Stimulated activated CD4-positive, alpha-beta T cell treated with anti-CD3 and anti-CD28 coated beads, Interleukin-4, amount 100 ng/mL, for 4 hours (primary cell): ENCODE results near the gene MAP3K4.
A peak's percentile ranks its signal among the peaks of the same experiment; 100 is the strongest.
"Not testable (repeated sequence)": the region's sequence is repeated elsewhere in the genome, so short reads cannot be mapped to it uniquely, and the experiment has no call there.

Source experiments
- DNase-seq, 2 experiments: peaks; one replicate each; pipeline ENCODE4 v3.0.0-alpha.2; 2020

MAP3K4 gene

DNA sequence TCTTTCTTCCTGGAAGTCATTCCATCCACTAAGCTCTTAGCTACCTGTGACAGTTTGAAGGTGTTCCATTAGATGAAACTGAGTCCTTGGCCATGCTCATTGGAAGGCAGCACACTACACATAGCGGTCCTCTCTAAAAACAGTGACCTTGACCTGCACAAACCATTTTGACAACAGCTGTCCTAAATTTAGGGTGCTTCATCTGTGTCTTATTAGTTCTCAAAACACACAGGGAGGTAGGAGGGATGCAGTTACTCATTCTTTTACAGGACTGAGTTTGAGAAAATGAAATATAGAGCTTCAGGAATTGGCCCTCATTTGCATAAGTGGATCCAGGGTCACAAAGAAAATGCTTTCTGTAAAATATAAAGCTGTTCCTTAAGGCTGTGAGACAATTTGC lies 20.4 kb upstream of the MAP3K4 start:
- no peak for DNase-seq

DNA sequence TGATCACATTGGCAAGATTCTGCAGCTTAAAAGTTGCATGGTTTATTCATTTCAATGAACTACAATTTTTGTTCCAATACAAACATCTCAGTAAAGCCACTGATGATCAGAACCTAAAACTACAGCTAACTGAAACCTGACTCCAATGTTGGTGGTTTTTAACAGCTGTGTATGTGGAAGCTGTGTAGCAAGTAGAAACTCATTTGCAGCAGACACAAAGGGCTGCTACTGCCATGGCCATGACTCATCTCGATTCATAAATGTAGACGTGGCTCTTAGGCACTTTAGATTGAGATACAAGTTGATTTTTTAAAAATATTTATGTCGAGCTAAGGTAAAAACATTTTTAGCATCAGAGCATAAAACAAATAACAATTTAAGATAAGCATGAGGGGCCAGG lies 19.5 kb upstream of the MAP3K4 start:
- no peak for DNase-seq

DNA sequence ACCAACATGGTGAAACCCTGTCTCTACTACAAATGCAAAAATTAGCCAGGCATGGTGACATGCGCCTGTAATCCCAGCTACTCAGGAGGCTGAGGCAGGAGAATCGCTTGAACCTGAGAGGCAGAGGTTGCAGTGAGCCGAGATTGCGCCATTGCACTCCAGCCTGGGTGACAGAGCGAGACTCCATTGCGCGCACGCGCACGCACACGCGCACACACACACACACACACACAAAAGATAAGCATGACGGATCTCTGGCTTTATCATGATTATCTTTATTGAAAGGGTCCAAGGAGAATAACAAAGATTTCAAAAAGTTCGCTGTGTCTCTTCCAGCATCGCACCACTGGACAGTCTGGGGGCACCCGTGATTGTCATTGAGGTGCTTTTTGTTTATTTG lies 19.0 kb upstream of the MAP3K4 start:
- not testable (repeated sequence) for DNase-seq

DNA sequence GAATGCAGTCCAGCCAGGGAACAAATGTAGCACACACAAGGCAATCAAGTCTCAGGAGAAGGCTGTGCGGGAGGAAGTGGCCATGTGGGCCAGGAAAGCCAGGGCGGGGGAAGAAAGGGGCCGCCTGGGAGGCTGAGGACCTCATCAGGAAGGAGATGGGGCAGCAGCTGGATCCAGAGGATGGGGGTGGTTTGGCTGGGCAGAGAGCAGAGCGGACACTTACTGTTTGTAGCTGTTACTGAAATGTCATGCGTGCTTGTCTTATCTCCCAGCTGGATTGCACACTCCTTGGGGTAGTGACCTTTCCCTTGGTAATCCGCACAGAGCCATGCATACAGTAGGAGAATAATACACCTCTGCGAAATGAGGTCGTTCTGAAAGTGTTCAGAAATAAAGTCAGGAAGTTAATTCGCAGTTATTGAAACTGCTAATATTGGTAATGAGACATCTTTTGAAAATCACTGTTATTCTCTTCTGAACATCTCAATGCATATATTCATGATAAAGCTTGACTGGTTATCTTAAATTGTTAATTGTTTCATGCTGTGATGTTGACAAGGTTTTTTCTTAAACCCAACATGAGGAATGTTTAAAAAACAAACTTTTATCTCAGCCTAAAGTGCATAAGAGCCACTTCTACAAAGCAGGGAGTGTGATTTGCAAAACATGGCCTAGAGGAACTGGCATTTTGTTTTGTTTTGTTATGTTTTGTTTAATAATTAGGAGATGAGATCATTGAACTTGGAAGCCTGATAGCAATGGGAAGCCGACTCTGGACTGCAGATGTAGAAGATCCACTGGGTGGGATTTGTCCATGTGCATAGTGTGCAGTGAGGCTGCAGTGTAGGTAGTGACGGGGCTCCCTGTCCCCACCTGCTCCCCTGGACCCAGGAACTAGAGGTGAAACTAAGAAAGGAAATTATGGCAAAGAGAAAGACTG lies 18.0 kb upstream of the MAP3K4 start:
- DNase-seq: no peak

- no peak for DNase-seq
These were observed 17.2 kb upstream of the MAP3K4 start for GRCh38 chr6:160974304-160974771.

GRCh38 chr6:160975162-160975561 lies 16.4 kb upstream of the MAP3K4 start:
- no peak for DNase-seq

DNA sequence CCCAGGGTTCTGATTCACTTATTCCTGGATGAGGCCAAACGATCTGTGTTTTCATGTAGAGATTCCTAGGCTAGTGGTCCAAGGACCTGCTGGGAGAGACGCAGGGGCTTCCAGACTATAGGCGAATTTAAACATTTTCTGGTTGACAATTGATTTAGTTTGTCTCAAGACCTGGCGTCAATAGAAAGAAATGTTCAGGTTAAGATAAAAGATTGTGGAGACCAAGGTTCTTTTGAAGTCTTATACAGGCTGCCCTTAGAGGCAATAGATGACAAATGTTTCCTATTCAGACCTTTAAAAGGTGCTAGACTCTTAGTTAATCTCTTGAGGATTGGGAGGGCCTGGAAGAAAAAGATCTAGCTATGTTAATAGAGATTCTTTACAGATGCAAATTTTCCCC lies 15.6 kb upstream of the MAP3K4 start:
- not testable (repeated sequence) for DNase-seq

GRCh38 chr6:160978141-160978901 lies 13.2 kb upstream of the MAP3K4 start:
- DNase-seq: no peak

DNA sequence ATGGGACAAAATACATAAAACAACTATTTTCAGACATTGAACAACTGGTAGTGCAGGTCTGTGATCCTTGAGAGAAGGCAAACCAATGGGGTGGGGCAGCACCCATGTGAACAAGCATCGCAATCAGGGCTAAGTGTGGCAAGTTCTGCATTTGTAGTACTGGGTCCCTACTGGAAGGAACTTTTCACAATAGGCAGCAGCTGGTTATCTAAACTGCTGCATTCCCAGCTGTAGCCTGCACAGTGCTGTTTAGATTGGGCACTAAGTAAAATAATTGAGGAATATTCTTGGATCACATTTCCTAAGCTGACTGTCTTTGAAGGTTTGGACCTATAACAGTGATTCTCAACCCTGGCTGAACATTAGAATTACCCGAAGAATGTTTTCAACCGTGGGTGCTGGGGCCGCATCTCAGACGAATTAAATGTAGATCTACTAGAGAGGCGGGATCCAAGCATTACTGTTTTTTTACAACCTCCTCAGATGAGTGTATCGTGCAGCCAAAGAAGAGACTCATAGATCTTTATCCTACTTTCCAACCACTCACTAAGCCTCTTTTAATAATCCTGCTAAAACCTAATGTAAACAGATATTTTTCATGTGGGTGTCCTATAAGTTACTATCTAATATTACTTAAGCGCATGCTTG lies 12.4 kb upstream of the MAP3K4 start:
- no peak for DNase-seq

GRCh38 chr6:160983377-160983948 lies 8.1 kb upstream of the MAP3K4 start:
- DNase-seq: not testable (repeated sequence)

DNA sequence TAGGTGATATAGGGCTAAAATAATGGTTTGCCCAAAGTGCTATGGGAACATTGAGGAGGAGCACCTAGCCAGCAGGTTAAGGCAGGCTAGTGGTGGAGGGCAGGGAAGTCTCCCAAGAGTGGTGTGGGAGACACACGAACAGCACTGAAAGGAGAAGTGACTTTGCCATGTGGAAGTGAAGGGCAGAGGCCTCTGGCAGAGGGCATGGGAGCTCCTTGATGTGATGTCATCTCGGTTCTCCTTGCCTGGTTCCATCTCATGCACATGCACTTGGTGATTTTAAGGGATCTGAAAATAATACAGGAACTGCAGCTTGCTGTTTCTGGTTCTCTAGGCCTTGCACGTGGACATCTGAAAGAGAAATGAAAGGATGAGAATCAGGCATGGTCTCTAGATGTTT lies 4.7 kb upstream of the MAP3K4 start:
- no peak for DNase-seq

DNA sequence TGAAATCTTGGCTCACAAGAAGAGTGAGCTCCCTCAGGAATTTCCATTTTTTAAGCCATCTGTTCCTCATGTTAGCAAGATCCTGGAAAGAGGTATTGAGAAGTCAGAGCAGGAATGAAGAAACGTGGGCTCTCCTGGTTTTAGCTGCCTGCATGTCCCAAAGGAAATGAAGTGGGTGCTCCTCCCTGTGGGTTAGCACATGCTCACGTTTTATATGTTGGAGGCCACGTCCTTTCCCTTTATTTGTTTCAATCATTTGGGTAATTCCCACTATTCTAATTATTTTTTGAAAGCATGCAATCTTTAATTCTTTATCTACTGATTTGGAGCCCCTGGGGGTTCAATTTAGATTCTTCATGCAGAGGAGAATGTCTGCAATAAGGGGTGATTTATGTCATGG lies 4.3 kb upstream of the MAP3K4 start:
- no peak for DNase-seq

GRCh38 chr6:160990847-160991405 lies 643 bp upstream of the MAP3K4 start:
- no peak for DNase-seq

DNA sequence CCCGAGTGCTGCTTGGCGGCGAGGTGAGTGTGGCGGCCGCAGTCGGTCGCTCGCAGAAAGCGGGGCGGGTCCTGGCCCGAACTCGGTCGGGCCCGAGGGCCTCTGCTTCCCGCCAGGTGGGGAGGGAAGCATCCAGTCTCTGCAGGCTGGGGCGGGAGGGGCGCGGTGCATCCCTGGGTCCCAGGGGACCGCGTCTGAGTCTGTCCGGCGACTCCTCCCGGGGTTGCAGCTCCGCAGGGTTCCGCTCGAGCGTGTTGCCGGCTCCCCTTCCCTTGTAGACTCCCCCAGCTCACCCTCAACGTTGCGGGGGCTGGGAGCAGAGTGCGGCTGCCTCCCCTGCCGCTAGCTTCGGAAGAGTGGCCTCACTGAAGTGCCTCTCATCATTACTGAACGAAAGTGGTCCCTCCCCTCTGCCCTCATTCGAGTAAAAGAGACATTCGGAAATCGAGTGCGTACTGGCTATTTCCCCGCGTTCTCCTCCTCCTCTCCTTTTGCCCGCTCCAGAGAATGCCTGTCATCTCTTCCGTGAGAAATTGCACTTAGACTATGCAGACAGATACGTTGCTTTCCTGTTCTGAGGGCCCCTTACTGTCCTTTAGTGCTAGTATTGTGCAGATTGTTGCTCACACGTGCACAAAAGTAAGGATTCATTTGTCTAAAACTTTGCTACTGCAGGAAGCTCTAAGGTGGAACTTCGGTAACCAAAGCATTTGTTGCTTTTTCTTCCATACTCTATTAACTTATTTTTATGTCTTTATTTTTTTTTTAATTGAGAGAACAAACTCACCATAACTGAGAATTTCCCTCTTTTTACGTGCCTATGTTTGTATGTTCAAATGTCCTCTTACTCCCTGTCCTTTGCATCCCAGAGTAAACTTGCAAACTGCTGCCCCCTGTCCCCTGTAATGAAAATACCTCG lies 751 bp downstream of the MAP3K4 start:
- peak; percentile 34 to 44 for DNase-seq

DNA sequence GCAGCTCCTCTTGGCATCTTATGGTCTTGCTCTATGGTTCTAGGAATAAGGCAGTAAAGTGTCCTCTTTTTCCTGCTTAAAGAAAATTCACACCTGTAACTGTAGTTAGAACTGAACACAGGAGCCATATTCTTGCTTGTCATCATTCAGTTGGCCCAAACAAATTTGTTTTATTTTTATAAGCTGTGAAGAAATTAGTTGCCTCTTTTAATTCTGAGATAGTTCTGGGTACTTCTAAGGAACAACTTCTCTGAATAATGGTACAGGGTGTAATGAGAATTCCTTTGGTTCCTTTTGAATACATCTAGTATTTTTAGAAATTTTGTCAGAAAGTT lies 1.4 kb downstream of the MAP3K4 start:
- DNase-seq: no peak

- DNase-seq: no peak
These were observed 3.7 kb downstream of the MAP3K4 start for GRCh38 chr6:160995271-160995670.

- no peak for DNase-seq
These were observed 4.6 kb downstream of the MAP3K4 start for GRCh38 chr6:160996131-160996601.

GRCh38 chr6:160998217-160998616 lies 6.6 kb downstream of the MAP3K4 start:
- no peak for DNase-seq

- no peak for DNase-seq
These were observed 7.2 kb downstream of the MAP3K4 start for GRCh38 chr6:160998766-160999165.

DNA sequence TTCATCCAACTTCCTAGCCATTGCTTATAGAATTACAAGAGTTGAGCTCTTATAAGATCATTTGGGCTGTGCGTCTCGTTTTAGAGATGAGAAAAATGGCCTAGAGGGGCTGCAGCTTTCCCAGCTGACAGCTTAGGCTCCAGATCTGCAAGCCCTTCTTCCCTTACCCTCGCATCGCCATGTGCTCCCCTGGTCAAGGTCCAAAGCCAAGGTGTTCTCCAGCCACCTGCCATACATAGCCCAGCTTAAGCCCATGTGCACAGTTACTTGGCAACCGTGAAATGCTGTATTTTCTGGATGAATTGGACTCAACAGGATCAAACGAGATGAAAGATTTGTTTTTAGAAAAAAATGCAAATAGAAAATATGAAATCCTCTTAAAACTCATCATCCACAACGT lies 7.9 kb downstream of the MAP3K4 start:
- no peak for DNase-seq

GRCh38 chr6:161000632-161001031 lies 9.1 kb downstream of the MAP3K4 start:
- DNase-seq: no peak

DNA sequence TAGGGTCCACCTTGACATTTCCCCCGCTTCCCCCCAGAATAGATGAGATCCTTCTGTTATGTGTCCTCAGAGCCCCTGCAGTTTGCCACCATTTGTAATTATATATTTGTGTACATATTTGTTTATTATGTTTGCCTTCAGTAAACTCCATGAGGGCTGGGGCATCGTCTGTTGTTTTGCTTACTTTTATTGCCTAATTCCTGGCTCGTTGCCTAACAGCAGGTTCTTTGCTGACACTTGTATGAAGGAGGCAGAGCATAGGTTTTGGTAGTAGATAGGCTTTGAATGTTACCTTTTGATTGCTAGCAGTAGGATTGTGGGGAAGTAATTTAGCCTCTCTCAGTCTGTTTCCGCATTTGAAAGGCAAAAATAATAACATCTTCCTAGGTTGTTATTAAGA lies 9.9 kb downstream of the MAP3K4 start:
- DNase-seq: no peak
